HG03521 (cell line): ENCODE measurements around the gene RAB4B.
"Not testable (repeated sequence)": the region's sequence is repeated elsewhere in the genome, so short reads cannot be mapped to it uniquely, and the experiment has no call there.

ENCODE experiments used
- ATAC-seq: cut with Tn5 transposase; IDR thresholded peaks from one replicate; pipeline ENCODE4 v1.9.1; 2021; ENCODE audit warnings: mild to moderate bottlenecking, moderate library complexity; ENCODE audit not compliant: unreplicated experiment

RAB4B gene

GRCh38 chr19:40777937-40778705 lies at the start of gene RAB4B:
TSS of gene RAB4B (plus strand) at chr19:40778247. CDS start at chr19:40778376, 129 bp downstream.
- peak; percentile 60 for ATAC-seq

- ATAC-seq: not testable (repeated sequence)
Measured at GRCh38 chr19:40730065-40730464, 48.0 kb upstream of the RAB4B start.

DNA sequence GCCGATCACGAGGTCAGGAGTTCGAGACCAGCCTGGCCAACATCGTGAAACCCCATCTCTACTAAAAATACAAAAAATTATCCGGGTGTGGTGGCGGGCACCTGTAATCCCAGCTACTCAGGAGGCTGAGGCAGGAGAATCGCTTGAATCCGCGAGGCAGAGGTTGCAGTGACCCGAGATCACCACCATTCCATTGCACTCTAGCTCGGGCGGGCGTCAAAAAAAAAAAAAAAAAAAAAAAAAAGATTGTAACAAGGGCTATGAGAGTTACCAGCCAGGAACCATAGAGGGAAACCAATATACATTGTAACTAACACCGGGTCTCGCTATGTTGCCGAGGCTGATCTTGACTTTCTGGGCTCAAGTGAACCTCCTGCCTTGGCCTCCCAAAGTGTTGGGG lies 45.7 kb upstream of the RAB4B start:
- not testable (repeated sequence) for ATAC-seq

DNA sequence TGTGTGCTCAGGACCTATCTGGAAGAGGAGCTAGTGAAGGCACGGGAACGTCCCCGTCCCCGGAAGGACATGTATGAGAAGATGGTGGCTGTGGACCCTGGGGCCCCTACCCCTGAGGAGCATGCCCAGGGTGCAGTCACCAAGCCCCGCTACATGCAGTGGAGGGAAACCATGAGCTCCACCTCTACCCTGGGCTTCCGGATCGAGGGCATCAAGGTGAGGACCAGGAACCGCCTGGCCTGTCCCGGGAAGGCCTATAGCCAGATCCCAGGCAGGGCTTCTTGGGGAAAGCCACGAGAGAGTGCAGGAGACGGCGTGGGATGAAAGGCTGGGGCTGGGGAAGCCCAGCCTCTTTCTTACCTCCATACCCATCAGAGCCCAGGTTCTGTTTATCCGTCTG lies 44.9 kb upstream of the RAB4B start:
- ATAC-seq: no peak

GRCh38 chr19:40735013-40735771 lies 42.9 kb upstream of the RAB4B start:
- no peak for ATAC-seq

DNA sequence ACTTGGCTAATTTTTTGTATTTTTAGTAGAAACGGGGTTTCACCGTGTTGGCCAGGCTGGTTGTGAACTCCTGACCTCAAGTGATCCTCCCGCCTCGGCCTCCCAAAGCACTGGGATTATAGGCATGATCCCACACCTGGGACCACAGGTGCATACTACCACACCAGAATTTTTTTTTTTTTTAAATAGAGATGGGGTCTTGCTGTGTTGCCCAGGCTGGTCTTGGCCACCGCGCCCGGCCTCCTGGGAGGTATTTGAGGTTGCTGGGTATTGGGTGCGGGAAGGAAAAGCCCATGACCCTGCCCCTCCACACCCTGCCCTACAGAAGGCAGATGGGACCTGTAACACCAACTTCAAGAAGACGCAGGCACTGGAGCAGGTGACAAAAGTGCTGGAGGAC lies 41.4 kb upstream of the RAB4B start:
- no peak for ATAC-seq

DNA sequence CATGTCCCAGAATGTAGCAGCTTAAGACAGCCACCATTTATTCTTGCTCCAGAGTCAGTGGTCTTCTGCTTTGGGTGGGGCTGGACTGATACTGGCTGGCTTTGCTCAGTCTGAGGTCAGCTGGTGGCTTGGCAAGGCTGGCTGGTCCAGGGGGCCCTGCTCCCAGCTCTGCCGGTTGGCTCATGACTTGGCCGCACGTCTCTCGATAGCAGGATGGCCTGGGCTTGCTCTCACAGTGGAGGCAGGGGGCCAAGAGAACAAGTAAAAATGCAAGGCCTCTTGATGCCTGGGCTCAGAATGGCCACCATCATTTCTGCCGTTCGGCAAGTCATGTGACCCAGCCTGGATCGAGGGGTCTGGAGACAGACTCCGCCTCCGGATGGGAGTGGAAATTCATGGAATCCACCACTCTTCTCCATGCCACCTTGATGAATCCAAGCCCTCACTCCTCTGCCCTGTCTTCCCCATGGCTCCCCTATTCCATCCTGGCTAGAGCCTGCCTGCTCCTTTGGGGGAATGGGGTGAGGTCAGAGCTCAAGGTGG lies 40.9 kb upstream of the RAB4B start:
- ATAC-seq: no peak

DNA sequence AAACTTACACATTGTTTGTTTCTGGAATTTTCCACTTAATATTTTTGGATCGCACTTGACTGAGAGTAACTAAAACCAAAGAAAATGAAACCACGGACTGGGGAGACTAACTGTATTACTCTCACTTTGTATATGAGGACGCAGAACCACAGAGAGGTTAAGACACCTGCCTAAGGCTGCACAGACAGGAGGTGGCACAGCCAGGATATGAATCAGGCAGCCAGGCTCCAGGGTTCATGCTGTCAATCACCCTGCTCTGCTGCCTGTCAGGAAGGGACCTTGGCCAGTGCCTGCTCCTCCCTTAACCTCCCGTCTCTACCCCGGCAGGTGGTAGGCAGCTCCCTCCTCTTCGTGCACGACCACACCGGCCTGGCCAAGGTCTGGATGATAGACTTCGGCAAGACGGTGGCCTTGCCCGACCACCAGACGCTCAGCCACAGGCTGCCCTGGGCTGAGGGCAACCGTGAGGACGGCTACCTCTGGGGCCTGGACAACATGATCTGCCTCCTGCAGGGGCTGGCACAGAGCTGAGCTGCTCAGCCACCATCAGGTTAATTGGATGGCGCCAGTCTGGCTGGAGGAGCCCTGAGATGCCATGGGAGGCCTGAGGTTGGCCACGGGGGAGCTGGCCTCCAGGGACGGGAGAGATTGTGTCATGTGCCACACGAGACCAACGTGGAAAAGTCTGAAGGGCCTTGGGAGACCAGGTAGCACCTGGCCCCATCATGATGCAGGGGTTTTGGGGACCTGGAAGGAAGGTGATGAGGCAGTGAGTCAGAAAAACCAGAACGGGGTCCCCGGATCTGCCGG lies 38.8 kb upstream of the RAB4B start:
- ATAC-seq: no peak

DNA sequence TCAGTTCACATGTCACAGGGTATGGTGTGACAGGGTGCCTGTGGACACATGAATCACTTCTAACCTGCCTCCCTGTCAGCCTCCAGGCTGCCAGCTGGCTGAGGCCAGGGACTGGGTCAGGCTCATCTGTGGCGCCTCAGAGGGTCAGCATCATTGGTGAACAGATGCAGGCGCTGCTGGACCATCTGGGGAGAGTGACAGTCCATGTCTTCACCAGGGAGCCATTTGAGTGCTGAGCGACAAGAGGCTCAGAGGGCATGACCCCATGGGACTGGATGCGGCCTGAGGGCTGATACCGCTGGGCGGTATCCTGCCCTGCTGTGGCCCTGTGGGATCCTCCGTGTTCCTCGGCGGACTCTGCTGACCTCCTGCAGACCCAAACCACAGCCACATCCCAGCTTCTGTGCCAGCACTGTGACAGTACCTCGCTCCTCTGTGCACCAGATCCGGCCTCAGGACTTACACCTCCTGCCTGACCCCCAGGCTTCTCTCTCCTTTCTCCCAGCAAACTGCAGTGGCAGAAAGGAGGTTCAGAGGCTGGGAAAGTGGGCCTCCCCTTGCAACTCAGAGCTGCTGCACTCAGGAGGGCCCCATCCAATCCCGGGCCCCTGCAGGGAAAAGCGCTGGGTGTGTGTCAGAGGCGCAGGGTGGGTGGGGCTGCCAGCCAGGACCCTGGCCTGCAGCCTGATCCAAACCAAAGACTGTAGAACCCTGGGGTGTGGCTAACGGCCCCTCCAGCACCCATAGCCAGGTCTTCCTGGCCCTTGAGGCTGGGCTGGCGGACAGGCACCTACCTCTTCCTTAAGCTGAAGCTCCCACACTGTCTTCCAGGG lies 38.0 kb upstream of the RAB4B start:
- no peak for ATAC-seq

GRCh38 chr19:40740747-40741146 lies 37.3 kb upstream of the RAB4B start:
- no peak for ATAC-seq

GRCh38 chr19:40741527-40742390 lies 36.3 kb upstream of the RAB4B start:
- no peak for ATAC-seq

DNA sequence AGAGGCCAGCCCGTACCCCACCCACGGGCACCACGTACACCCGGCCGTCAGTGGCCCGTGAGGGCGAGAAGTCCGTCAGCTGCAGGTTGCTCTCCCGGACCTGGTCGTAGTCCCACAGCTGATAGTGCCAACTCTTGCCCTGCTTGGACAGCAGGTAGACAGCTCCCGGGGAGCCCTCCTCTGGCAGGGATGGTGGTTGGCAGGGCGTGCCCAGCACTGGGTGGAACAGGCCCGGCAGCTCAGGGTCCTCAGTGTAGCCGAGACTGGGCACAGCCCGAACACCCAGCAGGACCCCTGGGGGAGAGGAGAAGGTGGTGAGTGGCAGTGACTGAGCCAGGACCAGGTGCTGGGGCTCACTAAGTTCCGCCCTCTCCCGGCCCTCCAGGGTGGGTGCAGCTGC lies 35.6 kb upstream of the RAB4B start:
- ATAC-seq: no peak

- ATAC-seq: no peak
Measured at GRCh38 chr19:40742886-40743285, 35.2 kb upstream of the RAB4B start.

DNA sequence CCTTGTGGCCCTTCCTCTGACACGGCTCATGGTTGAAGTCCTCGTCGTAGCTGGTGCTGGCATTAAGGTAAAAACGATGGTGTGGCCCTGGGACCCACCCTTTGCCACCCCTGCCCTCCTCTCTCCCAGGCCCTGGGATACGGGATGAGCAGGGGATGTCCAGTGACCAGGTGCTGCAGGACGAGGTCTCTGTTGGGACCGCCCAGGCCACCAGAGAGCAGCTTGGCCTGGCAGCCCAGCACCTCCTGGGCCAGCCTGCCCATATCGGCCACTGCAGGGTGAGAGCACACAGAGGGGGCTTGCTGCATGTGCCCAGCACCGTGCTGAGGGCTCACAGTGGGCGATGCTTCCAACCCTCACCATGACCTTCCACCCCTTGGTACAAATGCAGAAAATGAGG lies 34.1 kb upstream of the RAB4B start:
- ATAC-seq: no peak

- no peak for ATAC-seq
Measured at GRCh38 chr19:40744554-40745401, 33.3 kb upstream of the RAB4B start.

- ATAC-seq: no peak
Measured at GRCh38 chr19:40745402-40745780, 32.7 kb upstream of the RAB4B start.

DNA sequence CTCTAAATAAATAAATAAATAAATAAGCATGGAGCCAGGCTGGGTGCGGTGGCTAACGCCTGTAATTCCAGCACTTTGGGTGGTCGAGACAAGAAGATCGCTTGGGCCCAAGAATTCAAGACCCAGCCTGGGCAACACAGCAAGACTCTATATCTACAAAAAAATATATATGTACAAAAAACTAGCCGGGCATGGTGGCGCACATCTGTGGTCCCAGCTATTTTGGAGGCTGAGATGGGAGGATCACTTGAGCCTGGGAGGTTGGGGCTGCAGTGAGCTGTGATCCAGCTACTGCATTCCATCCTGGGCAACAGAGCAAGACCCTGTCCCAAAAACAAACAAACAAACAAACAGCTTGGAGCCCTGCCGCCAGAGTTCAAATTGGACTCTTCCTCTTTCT lies 30.5 kb upstream of the RAB4B start:
- no peak for ATAC-seq

GRCh38 chr19:40750058-40750873 lies 27.8 kb upstream of the RAB4B start, which contains the start of gene ACTMAP:
TSS of gene ACTMAP (minus strand) at chr19:40750477. CDS start at chr19:40749803, 674 bp downstream.
- ATAC-seq: peak; percentile 80
